LNCaP clone FGC (cell line): ENCODE measurements around the gene CCDC50.

Experiments used
- DNase-seq: peaks from one replicate; pipeline ENCODE4 v3.0.0-alpha.2; 2011; ENCODE audit warnings: low read depth
- H3K4me3 ChIP-seq: 2 replicates; pipeline ENCODE4 v1.5.1; 2011; ENCODE audit warnings: mild to moderate bottlenecking, low read depth, low read length, control low read depth
- TF ChIP-seq, protein P1 (sequence below): IDR thresholded peaks from 2 replicates; pipeline ENCODE4 v1.5.1; 2012; ENCODE audit warnings: mild to moderate bottlenecking; ENCODE audit not compliant: control insufficient read depth, insufficient read depth; ENCODE audit errors: extremely low read depth

Gene CCDC50

DNA sequence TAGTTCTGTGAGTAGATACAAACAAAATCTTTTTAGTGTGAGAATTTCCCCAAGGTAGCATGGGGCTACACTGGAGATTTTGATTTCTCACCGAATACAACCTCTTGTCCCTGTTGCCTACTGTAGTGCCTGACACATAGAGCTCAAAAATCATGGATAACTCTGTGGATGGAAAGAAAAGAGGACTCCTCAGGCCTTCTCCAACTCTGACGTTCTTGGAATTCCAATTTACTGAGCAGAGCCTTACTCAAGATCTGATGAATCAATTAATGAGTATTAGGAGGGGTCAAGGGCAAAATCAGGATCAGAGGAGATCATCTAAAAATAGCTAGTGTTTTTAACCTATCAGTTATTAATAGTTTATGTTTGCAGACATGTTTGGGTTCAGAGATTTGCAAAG lies 85.1 kb downstream of the CCDC50 start:
- H3K4me3 ChIP-seq = no peak overlapping the region
- TF ChIP-seq, protein P1, sequence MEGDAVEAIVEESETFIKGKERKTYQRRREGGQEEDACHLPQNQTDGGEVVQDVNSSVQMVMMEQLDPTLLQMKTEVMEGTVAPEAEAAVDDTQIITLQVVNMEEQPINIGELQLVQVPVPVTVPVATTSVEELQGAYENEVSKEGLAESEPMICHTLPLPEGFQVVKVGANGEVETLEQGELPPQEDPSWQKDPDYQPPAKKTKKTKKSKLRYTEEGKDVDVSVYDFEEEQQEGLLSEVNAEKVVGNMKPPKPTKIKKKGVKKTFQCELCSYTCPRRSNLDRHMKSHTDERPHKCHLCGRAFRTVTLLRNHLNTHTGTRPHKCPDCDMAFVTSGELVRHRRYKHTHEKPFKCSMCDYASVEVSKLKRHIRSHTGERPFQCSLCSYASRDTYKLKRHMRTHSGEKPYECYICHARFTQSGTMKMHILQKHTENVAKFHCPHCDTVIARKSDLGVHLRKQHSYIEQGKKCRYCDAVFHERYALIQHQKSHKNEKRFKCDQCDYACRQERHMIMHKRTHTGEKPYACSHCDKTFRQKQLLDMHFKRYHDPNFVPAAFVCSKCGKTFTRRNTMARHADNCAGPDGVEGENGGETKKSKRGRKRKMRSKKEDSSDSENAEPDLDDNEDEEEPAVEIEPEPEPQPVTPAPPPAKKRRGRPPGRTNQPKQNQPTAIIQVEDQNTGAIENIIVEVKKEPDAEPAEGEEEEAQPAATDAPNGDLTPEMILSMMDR = no peak
- no peak for DNase-seq

DNA sequence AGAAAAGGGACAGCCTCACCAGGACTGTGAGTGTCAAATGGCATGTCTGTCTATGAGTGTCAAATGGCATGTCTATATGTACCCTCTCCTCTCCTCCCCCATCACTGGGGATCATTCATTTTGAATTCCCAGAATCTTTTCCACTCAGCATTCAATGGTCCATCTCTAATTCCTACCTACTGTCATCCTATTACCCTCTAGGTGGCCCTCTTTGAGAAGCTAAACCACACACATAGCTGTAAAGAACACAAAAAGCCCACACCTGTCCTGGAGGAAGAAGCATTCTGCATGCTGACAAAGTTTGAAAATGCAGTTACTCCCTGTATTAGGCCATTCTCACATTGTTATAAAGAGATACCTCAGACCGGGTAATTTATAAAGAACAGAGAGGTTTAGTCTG lies 85.5 kb downstream of the CCDC50 start:
- TF ChIP-seq, protein P1 = no peak

DNA sequence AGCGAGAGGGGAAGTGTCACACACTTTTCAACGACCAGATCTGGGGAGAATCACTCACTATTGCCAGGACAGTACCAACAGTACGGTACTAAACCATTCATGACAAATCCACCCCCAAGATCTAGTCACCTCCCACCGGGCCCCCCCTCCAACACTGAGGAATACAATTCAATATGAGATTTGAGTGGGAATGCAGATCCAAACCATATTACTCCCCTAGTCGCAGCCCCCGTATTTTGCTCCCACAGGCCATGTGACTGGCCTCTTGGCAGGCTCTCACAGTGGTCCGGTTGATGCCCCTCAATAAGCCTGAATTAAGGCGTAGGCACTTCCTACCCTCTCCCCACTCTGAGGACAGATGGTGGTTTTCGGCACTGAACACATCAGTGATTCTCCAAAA lies 86.4 kb downstream of the CCDC50 start:
- DNase-seq = no peak
- TF ChIP-seq, protein P1 = no peak
- no peak overlapping the region for H3K4me3 ChIP-seq

More for the DNA sequence above, 85.5 kb downstream of the CCDC50 start:
- DNase-seq = no peak
- H3K4me3 ChIP-seq = no peak overlapping the region

DNA sequence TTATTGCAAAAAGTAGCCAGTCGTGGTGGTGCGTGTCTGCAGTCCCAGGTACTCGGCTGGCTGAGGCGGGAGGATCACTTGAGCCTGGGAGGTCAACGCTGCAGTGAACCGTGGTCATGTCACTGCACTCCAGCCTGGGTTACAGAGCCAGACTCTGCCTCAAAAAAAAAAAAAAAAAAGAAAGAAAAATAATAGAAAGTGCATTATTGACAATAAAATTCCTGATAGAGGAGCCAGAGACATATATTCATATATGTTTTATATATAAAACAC lies 88.2 kb downstream of the CCDC50 start:
- no peak for DNase-seq
- H3K4me3 ChIP-seq = no peak overlapping the region
- TF ChIP-seq, protein P1 = no peak

DNA sequence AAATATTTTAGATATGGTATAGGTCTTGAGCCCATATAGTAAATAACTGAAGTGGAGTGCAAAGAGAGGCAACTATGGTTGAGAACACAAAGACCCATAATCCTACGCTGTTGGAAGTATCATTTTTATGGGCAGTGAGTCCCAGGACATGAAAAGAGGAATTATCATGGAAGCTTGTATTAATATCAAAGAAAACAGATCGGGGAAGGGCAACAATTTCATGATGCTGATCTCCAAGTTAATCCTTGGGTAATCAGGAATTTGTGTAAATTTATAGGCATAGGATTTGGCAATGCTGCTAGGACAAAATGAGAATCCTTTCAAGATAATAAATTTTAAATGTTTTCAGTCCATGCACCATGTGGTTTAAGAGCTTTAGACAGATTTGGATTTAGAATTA lies 91.6 kb downstream of the CCDC50 start:
- H3K4me3 ChIP-seq = no peak overlapping the region
- TF ChIP-seq, protein P1 = no peak
- no peak for DNase-seq

DNA sequence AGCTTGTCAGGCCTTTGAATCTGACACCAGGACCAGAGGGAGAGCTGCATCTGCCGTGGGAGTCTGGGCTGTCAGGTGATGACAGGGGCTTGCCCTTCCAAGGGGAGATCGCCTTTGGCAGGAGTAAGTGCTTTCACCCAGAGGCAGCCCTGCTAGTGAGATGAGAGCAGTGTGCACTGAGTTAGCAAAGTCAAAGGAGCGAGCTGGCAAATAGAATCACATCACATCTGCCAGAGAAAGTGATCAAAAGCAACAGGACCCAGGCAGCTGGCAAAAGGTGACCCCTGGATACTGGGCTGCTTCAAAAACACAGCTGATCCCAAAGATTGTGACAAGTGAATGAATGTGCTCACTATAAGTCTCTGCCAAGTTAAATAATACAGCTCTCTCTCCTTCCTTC lies 95.7 kb downstream of the CCDC50 start:
- TF ChIP-seq, protein P1 = no peak
- H3K4me3 ChIP-seq = no peak overlapping the region
- no peak for DNase-seq

DNA sequence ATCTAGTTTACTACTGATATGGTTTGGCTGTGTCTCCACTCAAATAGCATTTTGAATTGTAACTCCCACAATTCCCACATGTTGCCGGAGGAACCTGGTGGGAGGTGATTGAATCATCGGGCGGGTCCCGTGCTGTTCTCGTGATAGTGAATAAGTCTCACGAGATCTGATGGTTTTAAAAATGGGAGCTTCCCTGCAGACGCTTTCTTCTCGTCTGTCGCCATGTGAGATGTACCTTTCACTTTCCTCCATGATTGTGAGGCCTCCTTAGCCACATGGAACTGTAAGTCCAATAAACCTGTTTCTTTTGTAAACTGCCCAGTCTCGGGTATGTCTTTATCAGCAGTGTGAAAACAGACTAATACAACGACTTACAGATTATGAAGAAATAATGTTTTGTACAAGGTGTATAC lies 96.1 kb downstream of the CCDC50 start:
- TF ChIP-seq, protein P1 = no peak
- DNase-seq = no peak
- H3K4me3 ChIP-seq = no peak overlapping the region
